WERI-Rb-1 (cell line): ENCODE results near the gene BCAS3.
"Not testable (repeated sequence)": the region's sequence is repeated elsewhere in the genome, so short reads cannot be mapped to it uniquely, and the experiment has no call there.

Experiments used
- DNase-seq: peaks from one replicate; pipeline ENCODE4 v3.0.0-alpha.2; 2020
- H3K27ac ChIP-seq: fragments of 250-450 bp; sonication (Bioruptor Pico); 2 replicates; pipeline ENCODE4 v1.5.1; 2020; ENCODE audit warnings: mild to moderate bottlenecking, moderate library complexity
- H3K27me3 ChIP-seq: fragments of 250-450 bp; sonication (Bioruptor Pico); 2 replicates; pipeline ENCODE4 v1.5.1; 2021; ENCODE audit warnings: mild to moderate bottlenecking, low read depth, moderate library complexity; ENCODE audit not compliant: insufficient read depth, severe bottlenecking
- H3K36me3 ChIP-seq: fragments of 250-450 bp; sonication (Bioruptor Pico); 2 replicates; pipeline ENCODE4 v1.5.1; 2020; ENCODE audit warnings: mild to moderate bottlenecking, moderate library complexity
- H3K4me3 ChIP-seq: 2 replicates; pipeline ENCODE4 v1.5.1; 2011; ENCODE audit warnings: low read depth, mild to moderate bottlenecking, control low read depth, low read length
- H3K9me3 ChIP-seq: fragments of 250-450 bp; sonication (Bioruptor Pico); 2 replicates; pipeline ENCODE4 v1.5.1; 2021; ENCODE audit warnings: mild to moderate bottlenecking, moderate library complexity; ENCODE audit not compliant: severe bottlenecking
- TF ChIP-seq, protein P1 (sequence below): IDR thresholded peaks from 2 replicates; pipeline ENCODE4 v1.5.1; 2011; ENCODE audit warnings: low read depth, mild to moderate bottlenecking, control low read depth, inconsistent platforms, low read length

BCAS3 gene

DNA sequence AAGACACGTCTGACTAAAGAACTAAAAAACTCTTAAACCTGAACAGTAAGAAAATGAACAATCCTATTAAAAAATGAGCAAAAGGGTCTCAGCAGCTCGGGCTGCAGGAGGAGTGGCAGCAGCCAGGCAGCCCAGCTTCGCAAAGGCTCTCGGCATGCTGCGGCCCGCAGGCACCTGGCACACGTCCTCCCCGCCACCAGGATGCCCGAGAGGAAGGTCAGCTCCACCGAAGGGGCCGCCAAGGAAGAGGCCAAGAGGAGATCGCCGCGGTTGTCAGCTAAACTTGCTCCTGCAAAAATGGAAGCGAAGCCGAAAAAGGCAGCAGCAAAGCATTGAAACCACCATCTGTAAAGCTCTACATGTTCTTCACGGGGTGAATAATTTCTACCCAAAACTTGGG is 173.5 kb downstream of the BCAS3 start:
- Histone ChIP-seq H3K36me3 (no peaks in the 10 kb centered on the region), H3K9me3 (no peaks in the 10 kb centered on the region), H3K27ac (no peak overlapping the region), H3K27me3 (no peaks in the 10 kb centered on the region), H3K4me3 (no peak overlapping the region)
- no peak for DNase-seq
- TF ChIP-seq, protein P1, sequence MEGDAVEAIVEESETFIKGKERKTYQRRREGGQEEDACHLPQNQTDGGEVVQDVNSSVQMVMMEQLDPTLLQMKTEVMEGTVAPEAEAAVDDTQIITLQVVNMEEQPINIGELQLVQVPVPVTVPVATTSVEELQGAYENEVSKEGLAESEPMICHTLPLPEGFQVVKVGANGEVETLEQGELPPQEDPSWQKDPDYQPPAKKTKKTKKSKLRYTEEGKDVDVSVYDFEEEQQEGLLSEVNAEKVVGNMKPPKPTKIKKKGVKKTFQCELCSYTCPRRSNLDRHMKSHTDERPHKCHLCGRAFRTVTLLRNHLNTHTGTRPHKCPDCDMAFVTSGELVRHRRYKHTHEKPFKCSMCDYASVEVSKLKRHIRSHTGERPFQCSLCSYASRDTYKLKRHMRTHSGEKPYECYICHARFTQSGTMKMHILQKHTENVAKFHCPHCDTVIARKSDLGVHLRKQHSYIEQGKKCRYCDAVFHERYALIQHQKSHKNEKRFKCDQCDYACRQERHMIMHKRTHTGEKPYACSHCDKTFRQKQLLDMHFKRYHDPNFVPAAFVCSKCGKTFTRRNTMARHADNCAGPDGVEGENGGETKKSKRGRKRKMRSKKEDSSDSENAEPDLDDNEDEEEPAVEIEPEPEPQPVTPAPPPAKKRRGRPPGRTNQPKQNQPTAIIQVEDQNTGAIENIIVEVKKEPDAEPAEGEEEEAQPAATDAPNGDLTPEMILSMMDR = no peak

DNA sequence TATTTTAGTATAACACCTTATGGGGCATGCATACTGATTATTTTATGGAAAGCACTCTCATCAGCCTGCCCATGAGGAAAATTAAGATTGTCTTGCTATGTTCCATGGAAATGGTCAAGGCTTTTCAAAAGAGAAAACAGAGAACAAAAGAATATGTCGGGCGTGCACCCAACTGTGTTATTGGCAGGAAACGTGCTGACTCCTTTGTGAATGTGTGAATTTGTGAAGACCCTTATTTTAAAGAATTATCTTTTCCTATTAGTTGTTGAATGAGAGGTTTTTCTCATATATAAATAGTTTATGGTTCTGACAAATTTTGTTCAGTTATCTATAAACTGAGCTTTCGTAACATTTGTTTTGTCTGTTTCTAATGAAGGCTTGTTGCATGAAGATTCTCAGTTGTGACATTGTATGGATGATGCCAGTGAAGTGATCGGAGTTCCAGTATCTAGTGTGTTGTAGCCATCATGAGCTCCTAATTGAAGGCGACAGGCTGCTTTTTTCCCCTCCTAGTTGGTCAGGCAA is 180.0 kb downstream of the BCAS3 start:
- Histone ChIP-seq H3K27me3 (no peaks in the 10 kb centered on the region), H3K4me3 (no peak overlapping the region), H3K9me3 (no peaks in the 10 kb centered on the region), H3K27ac (no peak overlapping the region), H3K36me3 (no peaks in the 10 kb centered on the region)
- TF ChIP-seq, protein P1 = no peak
- DNase-seq = no peak

DNA sequence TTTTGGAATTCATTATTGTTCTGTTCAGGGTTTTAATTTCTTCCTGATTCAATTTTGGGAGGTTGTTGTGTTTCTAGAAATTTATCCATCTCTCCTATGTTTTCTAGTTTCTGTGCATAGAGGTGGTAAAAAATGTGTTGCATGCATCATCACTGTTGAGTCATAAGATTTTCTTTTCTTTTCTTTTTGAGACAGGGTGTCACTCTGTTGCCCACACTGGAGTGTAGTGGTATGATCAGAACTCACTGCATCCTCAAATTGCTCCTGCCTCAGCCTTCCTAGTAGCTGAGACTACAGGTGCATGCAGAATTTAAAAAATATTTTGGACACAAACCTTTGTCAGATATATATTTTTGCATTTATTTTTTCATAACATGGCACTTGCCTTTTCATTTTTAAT is 184.8 kb downstream of the BCAS3 start:
- Histone ChIP-seq H3K9me3 (no peaks in the 10 kb centered on the region), H3K36me3 (no peaks in the 10 kb centered on the region), H3K27me3 (no peaks in the 10 kb centered on the region), H3K27ac (no peak overlapping the region), H3K4me3 (no peak overlapping the region)
- DNase-seq = no peak
- TF ChIP-seq, protein P1 = no peak

DNA sequence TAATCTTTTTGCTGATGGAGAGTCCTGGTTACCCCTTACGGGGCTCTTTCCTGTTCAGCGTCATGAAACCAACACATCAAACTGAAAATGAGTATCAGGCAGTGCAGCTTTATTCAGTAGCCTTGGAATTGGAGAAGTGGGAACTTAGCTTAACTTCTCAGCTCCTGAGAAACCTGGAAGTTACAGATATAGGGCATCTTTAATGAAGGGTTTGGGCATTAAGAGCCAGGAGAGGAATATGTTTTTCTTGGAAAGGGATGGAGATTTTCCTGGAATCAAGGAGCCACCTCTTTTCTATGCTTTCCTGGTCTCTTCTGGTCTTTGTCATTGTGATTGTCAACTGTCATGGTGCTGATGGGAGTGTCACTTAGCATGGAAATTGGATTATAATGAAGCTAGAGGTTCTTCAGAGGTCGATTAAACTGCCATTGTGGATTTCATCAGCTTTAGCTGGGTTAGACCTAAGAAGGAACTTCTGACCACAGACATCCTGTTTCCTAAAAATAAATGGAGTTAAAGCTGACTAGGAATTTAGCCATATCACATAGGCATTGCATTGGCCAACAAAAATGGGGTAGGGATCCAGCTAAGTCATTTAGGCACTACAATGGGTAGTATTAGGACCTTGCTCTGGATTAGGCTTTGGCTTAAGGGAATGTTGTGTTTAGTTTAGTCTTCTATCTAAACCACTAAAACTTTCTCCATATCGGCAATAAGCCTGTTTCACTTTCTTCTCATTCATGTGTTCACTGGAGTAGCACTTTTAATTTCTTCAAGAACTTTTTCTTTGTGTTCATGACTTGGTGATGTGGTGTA is 186.4 kb downstream of the BCAS3 start:
- TF ChIP-seq, protein P1 = no peak
- DNase-seq = no peak

DNA sequence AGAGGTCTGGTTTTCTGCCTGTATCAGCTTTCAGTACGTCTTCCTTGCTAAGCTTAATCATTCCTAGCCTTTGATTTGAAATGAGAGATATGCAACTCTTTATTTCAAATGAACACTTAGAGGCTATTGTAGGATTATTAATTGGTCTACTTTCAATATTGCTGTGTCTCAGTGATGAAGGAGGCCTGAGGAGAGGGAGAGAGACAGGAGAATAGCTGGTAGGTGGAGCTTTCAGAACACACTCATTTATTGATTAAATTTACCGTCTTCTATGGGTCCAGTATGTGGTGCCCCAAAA is 187.0 kb downstream of the BCAS3 start:
- Histone ChIP-seq H3K27ac (no peak overlapping the region), H3K4me3 (no peak overlapping the region)
- TF ChIP-seq, protein P1 = no peak

More for the DNA sequence above, 186.4 kb downstream of the BCAS3 start:
- Histone ChIP-seq H3K36me3 (no peaks in the 10 kb centered on the region), H3K27ac (no peak overlapping the region), H3K4me3 (no peak overlapping the region), H3K27me3 (no peaks in the 10 kb centered on the region), H3K9me3 (no peaks in the 10 kb centered on the region)

DNA sequence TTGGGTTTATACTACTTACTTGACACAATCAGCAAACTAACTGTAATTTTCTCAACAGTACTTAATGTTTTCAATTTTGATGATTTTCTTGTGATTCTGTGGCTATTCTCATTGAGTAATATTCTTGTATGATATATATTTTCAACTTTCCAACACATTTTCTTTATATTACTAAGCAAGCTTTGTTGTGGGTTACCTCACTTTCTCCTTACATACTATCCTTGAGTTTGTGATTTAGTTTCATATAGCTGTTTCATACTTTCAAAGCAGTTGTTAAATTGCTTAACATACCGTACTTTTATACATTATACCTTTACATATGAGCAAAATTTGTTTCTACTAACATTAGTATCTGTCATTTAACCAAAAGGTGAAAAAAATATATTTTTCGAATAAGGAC is 197.1 kb downstream of the BCAS3 start:
- H3K9me3 ChIP-seq = no peaks in the 10 kb centered on the region
- H3K27me3 ChIP-seq = no peaks in the 10 kb centered on the region
- H3K4me3 ChIP-seq = no peak overlapping the region
- no peak overlapping the region for H3K27ac ChIP-seq
- no peaks in the 10 kb centered on the region for H3K36me3 ChIP-seq
- DNase-seq = no peak
- TF ChIP-seq, protein P1 = no peak

More for the DNA sequence above, 187.0 kb downstream of the BCAS3 start:
- Histone ChIP-seq H3K27me3 (no peaks in the 10 kb centered on the region), H3K9me3 (no peaks in the 10 kb centered on the region), H3K36me3 (no peaks in the 10 kb centered on the region)
- no peak for DNase-seq

DNA sequence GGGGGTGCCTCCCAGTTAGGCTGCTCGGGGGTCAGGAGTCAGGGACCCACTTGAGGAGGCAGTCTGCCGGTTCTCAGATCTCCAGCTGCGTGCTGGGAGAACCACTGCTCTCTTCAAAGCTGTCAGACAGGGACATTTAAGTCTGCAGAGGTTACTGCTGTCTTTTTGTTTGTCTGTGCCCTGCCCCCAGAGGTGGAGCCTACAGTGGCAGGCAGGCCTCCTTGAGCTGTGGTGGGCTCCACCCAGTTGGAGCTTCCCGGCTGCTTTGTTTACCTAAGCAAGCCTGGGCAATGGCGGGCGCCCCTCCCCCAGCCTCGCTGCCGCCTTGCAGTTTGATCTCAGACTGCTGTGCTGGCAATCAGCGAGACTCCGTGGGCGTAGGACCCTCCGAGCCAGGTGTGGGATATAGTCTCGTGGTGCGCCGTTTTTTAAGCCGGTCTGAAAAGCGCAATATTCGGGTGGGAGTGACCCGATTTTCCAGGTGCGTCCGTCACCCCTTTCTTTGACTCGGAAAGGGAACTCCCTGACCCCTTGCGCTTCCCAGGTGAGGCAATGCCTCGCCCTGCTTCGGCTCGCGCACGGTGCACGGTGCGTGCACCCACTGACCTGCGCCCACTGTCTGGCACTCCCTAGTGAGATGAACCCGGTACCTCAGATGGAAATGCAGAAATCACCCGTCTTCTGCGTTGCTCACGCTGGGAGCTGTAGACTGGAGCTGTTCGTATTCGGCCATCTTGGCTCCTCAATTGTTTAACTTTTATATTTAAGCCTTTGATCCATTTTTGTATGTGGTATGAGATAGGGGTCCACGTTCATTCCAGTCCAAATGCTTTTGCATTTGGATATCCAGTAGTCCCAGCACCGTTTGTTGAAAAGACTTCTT is 209.3 kb downstream of the BCAS3 start:
- not testable (repeated sequence) for DNase-seq, H3K36me3 ChIP-seq, H3K27me3 ChIP-seq, H3K4me3 ChIP-seq, H3K27ac ChIP-seq, H3K9me3 ChIP-seq
